MM.1S (cell line): ENCODE data around the gene PNKP.
A peak's percentile ranks its signal among the peaks of the same experiment; 100 is the strongest.

Source experiments
- DNase-seq: peaks from one replicate; pipeline ENCODE4 v3.0.0-alpha.2; 2015
- H2AFZ ChIP-seq: fragments of 300-600 bp; sonication (generic); 2 replicates; pipeline ENCODE4 v1.6.0; 2016; ENCODE audit warnings: antibody characterized with exemption, low read length
- H3F3A ChIP-seq: fragments of 300-600 bp; sonication (generic); 2 replicates; pipeline ENCODE4 v1.6.1; 2016; ENCODE audit warnings: mild to moderate bottlenecking, antibody characterized with exemption, low read length, moderate library complexity, mixed read lengths; ENCODE audit not compliant: insufficient read depth
- H3K27ac ChIP-seq: fragments of 300-600 bp; sonication (generic); 2 replicates; pipeline ENCODE4 v1.5.1; 2016; ENCODE audit warnings: mild to moderate bottlenecking, low read length
- H3K27me3 ChIP-seq: fragments of 300-600 bp; sonication (generic); replicated peaks from 2 replicates; pipeline ENCODE4 v1.6.0; 2016; ENCODE audit warnings: low read length; ENCODE audit not compliant: insufficient read depth
- H3K36me3 ChIP-seq: fragments of 300-600 bp; sonication (generic); replicated peaks from 2 replicates; pipeline ENCODE4 v1.6.1; 2016; ENCODE audit warnings: mild to moderate bottlenecking, low read length, mixed read lengths; ENCODE audit not compliant: insufficient read depth
- H3K4me1 ChIP-seq: fragments of 300-600 bp; sonication (generic); 2 replicates; pipeline ENCODE4 v1.6.1; 2016; ENCODE audit warnings: low read length, mixed read lengths
- H3K4me2 ChIP-seq: fragments of 300-600 bp; sonication (generic); 2 replicates; pipeline ENCODE4 v1.6.0; 2016; ENCODE audit warnings: low read depth, low read length
- H3K4me3 ChIP-seq: fragments of 300-600 bp; sonication (generic); 2 replicates; pipeline ENCODE4 v1.5.1; 2016; ENCODE audit warnings: low read length, mixed read lengths
- H3K79me2 ChIP-seq: fragments of 300-600 bp; sonication (generic); 2 replicates; pipeline ENCODE4 v1.6.1; 2016; ENCODE audit warnings: mixed run types, low read length, mixed read lengths
- H3K9ac ChIP-seq: fragments of 300-600 bp; sonication (generic); 2 replicates; pipeline ENCODE4 v1.6.1; 2016; ENCODE audit warnings: low read length, mixed read lengths
- H3K9me2 ChIP-seq: fragments of 300-600 bp; sonication (generic); replicated peaks from 2 replicates; pipeline ENCODE4 v1.6.1; 2016; ENCODE audit warnings: mild to moderate bottlenecking, low read length, mixed read lengths; ENCODE audit not compliant: insufficient read depth
- H3K9me3 ChIP-seq: fragments of 300-600 bp; sonication (generic); replicated peaks from 2 replicates; pipeline ENCODE4 v1.6.1; 2016; ENCODE audit warnings: mild to moderate bottlenecking, low read length, mixed read lengths; ENCODE audit not compliant: insufficient read depth
- H4K20me1 ChIP-seq: fragments of 300-600 bp; sonication (generic); 2 replicates; pipeline ENCODE4 v1.6.1; 2016; ENCODE audit warnings: mild to moderate bottlenecking, low read length, moderate library complexity, mixed read lengths; ENCODE audit not compliant: insufficient read depth
- EZH2 ChIP-seq: fragments of 300-600 bp; sonication (generic); optimal IDR thresholded peaks from 2 replicates; pipeline ENCODE3; 2017; ENCODE audit warnings: low read depth, mild to moderate bottlenecking, antibody characterized with exemption, low read length, mixed read lengths
- EZH2phosphoT487 ChIP-seq: fragments of 300-600 bp; sonication (generic); IDR thresholded peaks from 2 replicates; pipeline ENCODE4 v1.6.1; 2018; ENCODE audit warnings: antibody characterized with exemption, low read length
- TF ChIP-seq, protein P1 (sequence below): fragments of 300-600 bp; sonication (generic); IDR thresholded peaks from 2 replicates; pipeline ENCODE4 v1.5.1; 2016; ENCODE audit warnings: antibody characterized with exemption, low read length, mixed read lengths

PNKP gene

DNA sequence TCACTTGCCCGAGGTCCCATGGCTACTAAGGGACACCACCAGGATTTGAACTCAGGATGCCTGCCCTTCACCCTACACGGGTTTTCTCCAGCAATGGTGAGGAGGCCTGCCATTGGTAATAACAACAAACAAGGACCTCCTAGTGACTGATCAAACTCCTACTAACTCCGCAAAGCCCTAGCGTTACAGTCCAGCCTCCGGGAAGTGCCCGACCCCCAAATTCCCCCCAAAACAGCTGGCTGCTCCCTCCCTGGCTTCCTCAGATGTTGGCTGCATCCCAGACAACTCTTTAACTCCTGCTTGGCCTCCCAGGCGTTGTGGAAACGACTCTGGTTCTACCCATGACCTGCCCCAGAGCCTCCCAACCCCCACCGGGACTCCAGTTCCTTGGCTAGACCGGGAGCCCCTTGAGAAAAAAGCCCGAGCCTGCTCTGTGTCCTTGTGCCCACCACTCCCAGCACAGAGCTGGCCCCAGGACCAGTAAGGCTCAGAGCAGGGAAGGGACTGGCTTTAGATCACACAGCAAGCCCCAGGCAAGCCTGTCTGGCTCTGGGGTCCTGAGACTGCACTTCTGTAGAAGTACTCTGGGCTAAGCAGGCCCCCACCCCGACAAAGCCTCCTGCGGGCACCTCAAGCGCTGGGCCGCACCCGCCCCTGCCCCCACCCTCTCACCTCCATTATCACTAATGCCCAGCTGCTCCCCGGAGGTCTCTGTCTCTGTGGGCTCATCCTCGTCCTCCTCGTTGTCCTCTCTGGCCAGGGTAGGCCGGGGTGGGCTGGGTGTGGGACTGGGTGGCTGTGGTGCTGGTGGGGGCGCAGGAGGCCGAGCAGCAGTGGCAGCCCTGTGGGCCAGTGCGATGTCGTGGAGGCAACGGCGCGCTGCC, 5.1 kb upstream of the PNKP start:
- H3K27me3 ChIP-seq: no peaks in the 10 kb centered on the region
- peaks cover 43% of the 10 kb centered on the region for H3K79me2 ChIP-seq
- no peak overlapping the region for H3K9ac ChIP-seq
- no peaks in the 10 kb centered on the region for H3K9me3 ChIP-seq
- no peak for TF ChIP-seq EZH2
- TF ChIP-seq, protein P1, sequence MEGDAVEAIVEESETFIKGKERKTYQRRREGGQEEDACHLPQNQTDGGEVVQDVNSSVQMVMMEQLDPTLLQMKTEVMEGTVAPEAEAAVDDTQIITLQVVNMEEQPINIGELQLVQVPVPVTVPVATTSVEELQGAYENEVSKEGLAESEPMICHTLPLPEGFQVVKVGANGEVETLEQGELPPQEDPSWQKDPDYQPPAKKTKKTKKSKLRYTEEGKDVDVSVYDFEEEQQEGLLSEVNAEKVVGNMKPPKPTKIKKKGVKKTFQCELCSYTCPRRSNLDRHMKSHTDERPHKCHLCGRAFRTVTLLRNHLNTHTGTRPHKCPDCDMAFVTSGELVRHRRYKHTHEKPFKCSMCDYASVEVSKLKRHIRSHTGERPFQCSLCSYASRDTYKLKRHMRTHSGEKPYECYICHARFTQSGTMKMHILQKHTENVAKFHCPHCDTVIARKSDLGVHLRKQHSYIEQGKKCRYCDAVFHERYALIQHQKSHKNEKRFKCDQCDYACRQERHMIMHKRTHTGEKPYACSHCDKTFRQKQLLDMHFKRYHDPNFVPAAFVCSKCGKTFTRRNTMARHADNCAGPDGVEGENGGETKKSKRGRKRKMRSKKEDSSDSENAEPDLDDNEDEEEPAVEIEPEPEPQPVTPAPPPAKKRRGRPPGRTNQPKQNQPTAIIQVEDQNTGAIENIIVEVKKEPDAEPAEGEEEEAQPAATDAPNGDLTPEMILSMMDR: no peak
- no peak for TF ChIP-seq EZH2phosphoT487
- no peaks in the 10 kb centered on the region for H3K9me2 ChIP-seq
- peaks cover 26% of the 10 kb centered on the region for H3K4me1 ChIP-seq
- H4K20me1 ChIP-seq: no peaks in the 10 kb centered on the region
- H2AFZ ChIP-seq: no peak overlapping the region
- H3K36me3 ChIP-seq: no peaks in the 10 kb centered on the region
- no peak overlapping the region for H3K27ac ChIP-seq
- H3K4me2 ChIP-seq: no peak overlapping the region
- DNase-seq: no peak
- H3F3A ChIP-seq: peaks cover 23% of the 10 kb centered on the region; the same call in 1 of the 2 replicates
- H3K4me3 ChIP-seq: no peak overlapping the region

DNA sequence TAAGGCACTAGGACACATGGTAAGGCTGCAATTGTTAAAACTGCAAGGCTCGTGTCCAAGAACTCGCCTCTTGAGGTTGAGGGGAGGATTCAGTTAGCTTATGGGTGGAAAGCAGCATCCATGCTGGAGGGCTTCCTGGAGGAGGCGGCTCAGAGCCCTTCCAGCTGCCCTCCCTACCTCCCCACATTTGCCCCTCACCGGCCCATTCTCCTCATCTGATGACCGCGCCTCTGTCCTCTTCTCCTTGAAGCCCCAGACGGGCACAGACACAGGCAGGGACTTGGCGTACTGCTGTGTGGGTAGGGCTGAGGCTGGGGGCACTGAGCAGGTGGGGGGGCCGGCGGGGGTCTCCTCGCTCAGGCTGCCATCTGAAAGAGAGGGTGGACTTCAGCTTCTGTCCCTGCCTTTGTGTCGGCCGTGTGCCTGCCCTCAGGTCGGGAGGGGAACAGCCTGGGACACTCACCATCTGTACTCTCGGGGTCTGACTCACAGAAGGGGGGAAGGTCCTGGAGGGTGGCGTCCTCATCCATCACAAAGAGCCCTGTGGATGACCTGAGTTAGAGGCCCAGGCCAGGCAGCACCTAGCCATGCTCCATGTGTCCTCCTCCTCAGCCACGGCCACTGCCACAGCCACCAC, 4.1 kb upstream of the PNKP start:
- Histone ChIP-seq H3K36me3 (no peaks in the 10 kb centered on the region), H3K79me2 (peaks cover 51% of the 10 kb centered on the region), H3K4me3 (no peak overlapping the region), H3K9ac (no peak overlapping the region), H2AFZ (no peak overlapping the region), H3F3A (peaks cover 31% of the 10 kb centered on the region), H3K4me2 (no peak overlapping the region), H3K9me3 (no peaks in the 10 kb centered on the region), H3K27me3 (no peaks in the 10 kb centered on the region), H3K4me1 (peaks cover 27% of the 10 kb centered on the region), H4K20me1 (no peaks in the 10 kb centered on the region), H3K9me2 (no peaks in the 10 kb centered on the region), H3K27ac (no peak overlapping the region)
- TF ChIP-seq EZH2phosphoT487: no peak
- DNase-seq: no peak

DNA sequence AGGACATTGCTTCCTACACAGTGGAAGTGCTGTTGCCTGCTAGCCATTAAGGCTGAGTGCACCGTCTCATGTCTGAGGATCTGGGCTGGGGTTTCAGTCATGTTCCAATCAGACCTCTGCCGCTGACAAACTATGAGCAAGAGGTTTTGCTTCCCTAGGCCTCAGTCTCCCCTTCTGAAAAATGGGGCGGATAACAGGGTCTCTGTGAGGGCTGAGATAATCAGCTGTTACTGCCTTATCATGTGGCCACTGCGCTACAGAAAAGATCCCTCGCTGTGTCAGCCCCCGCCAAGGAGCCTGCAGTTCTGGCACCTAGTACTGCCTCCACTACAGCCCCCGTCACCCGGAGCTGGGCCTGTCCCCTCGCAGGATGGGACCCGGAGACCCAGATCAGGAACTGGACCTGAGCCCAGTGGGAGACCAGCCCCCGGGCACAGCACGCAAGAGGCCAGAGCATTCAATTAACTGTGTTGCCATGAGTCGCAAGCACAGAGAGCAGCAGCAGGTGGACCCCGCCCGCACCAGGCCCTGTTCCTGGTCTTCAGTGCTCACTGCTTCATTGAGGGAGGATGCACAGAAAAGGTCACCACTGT, 3.0 kb upstream of the PNKP start:
- H4K20me1 ChIP-seq: no peaks in the 10 kb centered on the region
- H3K27me3 ChIP-seq: no peaks in the 10 kb centered on the region
- H3K4me1 ChIP-seq: peaks cover 32% of the 10 kb centered on the region
- no peak for DNase-seq
- H3K9me2 ChIP-seq: no peaks in the 10 kb centered on the region
- TF ChIP-seq EZH2phosphoT487 (no peak), EZH2 (no peak)
- TF ChIP-seq, protein P1: no peak
- peak overlapping the region; percentile 63 for H2AFZ ChIP-seq
- peaks cover 35% of the 10 kb centered on the region for H3F3A ChIP-seq
- H3K9me3 ChIP-seq: no peaks in the 10 kb centered on the region
- no peaks in the 10 kb centered on the region for H3K36me3 ChIP-seq
- H3K4me3 ChIP-seq: peak overlapping the region; percentile 68
- H3K79me2 ChIP-seq: peaks cover 51% of the 10 kb centered on the region
- peak overlapping the region; percentile 63; the same call in 1 of the 2 replicates for H3K9ac ChIP-seq
- H3K27ac ChIP-seq: peak overlapping the region; percentile 70; the same call in 1 of the 2 replicates
- peak overlapping the region; percentile 86 for H3K4me2 ChIP-seq
